ENCODE results near the gene PACRG. TPM values are rescaled to one million over a fixed set of nuclear protein-coding genes. Genes with fewer than 3 reads are reported as not detected.

The PACRG gene
- total and polyA plus RNA-seq, 2 of the 8 experiments (the other 6 are each of a cell fraction or from before 2014, with no cell fraction given): 0.44 to 0.54 TPM

DNA sequence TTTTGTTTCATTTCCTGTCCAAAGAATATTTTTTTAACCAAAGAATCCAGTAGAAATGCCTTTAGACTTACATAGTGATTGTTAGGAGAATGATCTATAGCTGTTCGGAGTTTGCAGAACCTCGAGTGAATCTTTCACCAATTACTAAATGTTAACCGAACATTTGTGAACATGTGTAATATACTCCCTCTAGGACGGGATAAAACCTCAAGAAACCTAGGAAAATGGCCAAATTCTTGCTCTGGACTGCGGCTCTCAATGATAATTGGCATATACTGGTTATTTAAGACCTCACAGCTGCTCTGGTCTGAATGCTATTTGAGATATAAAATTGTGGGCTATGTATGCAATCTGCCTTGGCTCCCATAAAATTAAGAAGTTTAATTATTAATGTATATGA lies 137.1 kb downstream of the PACRG start:
- Histone ChIP-seq H2AK5ac (ENCODE audit: low read depth, low read length) (no peak overlapping the region), H3K23me2 (ENCODE audit: low read depth, low read length) (no peaks in the 10 kb centered on the region), H2BK5ac (ENCODE audit: low read depth, low read length) (no peak overlapping the region), H3K27me3 (replicated peaks in 1 of 4; ENCODE audit: control insufficient read depth in 3 of 4, extremely low read depth in 1 of 4, insufficient read depth in 3 of 4, low read length in 3 of 4) (no peaks in the 10 kb centered on the region), H3K9ac (replicated peaks in 1 of 4; ENCODE audit: extremely low read depth in 1 of 4, low read depth in 3 of 4, low read length in 3 of 4) (no peak overlapping the region), H3K79me1 (ENCODE audit: low read depth, low read length) (no peaks in the 10 kb centered on the region), H3K4ac (replicated peaks; ENCODE audit: insufficient read length, low read depth, low read length) (no peak overlapping the region), H3K9me3 (ENCODE audit: insufficient read depth in 2 of 2, low read depth in 1 of 2, low read length in 1 of 2) (no peaks in the 10 kb centered on the region), H3K14ac (ENCODE audit: insufficient read length) (no peak overlapping the region), H4K8ac (ENCODE audit: extremely low read depth, insufficient read depth, low read length) (no peak overlapping the region), H4K91ac (replicated peaks; ENCODE audit: insufficient read length, low read length) (no peak overlapping the region), H3K79me2 (ENCODE audit: control insufficient read depth in 1 of 2, insufficient read depth in 2 of 2, low read length in 2 of 2) (no peaks in the 10 kb centered on the region), H3K23ac (ENCODE audit: insufficient read length) (no peak overlapping the region), H2BK12ac (ENCODE audit: low read depth, low read length) (no peak overlapping the region), H4K20me1 (replicated peaks in 1 of 2; ENCODE audit: control insufficient read depth in 1 of 2, insufficient read depth in 2 of 2, low read length in 2 of 2) (no peaks in the 10 kb centered on the region), H4K5ac (ENCODE audit: insufficient read length, low read depth, low read length) (no peak overlapping the region), H3K4me3 (ENCODE audit: extremely low read depth in 1 of 4, insufficient read depth in 2 of 4, low read depth in 3 of 4, low read length in 4 of 4) (no peak overlapping the region), H3K4me1 (replicated peaks in 1 of 4; ENCODE audit: control insufficient read depth in 3 of 4, insufficient read depth in 4 of 4, low read length in 3 of 4) (no peaks in the 10 kb centered on the region), H3K4me2 (ENCODE audit: insufficient read depth in 1 of 2, low read depth in 2 of 2, low read length in 2 of 2) (no peak overlapping the region), H2BK120ac (replicated peaks; ENCODE audit: low read depth, low read length) (no peak overlapping the region), H3K18ac (ENCODE audit: extremely low read depth, low read length) (no peak overlapping the region), H3K36me3 (ENCODE audit: control insufficient read depth in 2 of 4, insufficient read depth in 4 of 4, low read length in 3 of 4) (no peaks in the 10 kb centered on the region), H2BK20ac (ENCODE audit: low read length) (no peak overlapping the region), H3K27ac (ENCODE audit: low read depth, low read length) (no peak overlapping the region), H2BK15ac (ENCODE audit: low read length) (no peak overlapping the region), H2AFZ (ENCODE audit: low read length) (no peak overlapping the region), H3K56ac (replicated peaks; ENCODE audit: insufficient read length, low read depth, low read length) (no peak overlapping the region)
- CTCF ChIA-PET (ENCODE audit: partially characterized antibody): no interaction called here
- POLR2A ChIA-PET (ENCODE audit: partially characterized antibody): no interaction called here
- DNase-seq (ENCODE audit: low read depth in 1 of 2, low spot score in 2 of 2) (no peak), FAIRE-seq (no peak)
- WGBS, 2 experiments (ENCODE audit: extremely low coverage in 1 of 2, insufficient coverage in 1 of 2, insufficient read length in 1 of 2, insufficient replicate concordance in 2 of 2, low coverage in 1 of 2, low lambda C conversion rate in 2 of 2, missing lambda C conversion rate in 1 of 2): 94% methylated on average over 5 of the region's 5 CpGs; no CpG with 5 or more reads in 1 of the 2 experiments
- TF ChIP-seq ZNF274 (IDR thresholded peaks at IDR 0.05; ENCODE audit: borderline replicate concordance, extremely low read depth, low read length) (no peak), TEAD4 (IDR thresholded peaks at IDR 0.05; ENCODE audit: low read depth, low read length) (no peak), CHD1 (IDR thresholded peaks at IDR 0.05; ENCODE audit: low read depth, low read length) (no peak), CBX5 (IDR thresholded peaks at IDR 0.05; ENCODE audit: low read depth, low read length) (no peak), FOSL1 (IDR thresholded peaks at IDR 0.05; ENCODE audit: insufficient read depth, low read depth, low read length) (no peak), CTCF (IDR thresholded peaks at IDR 0.05; ENCODE audit: control extremely low read depth in 1 of 3, insufficient read depth in 1 of 3, low read depth in 1 of 3, low read length in 3 of 3) (no peak), BCL11A (IDR thresholded peaks at IDR 0.05; ENCODE audit: low read depth in 2 of 2, low read length in 2 of 2) (no peak), EGR1 (IDR thresholded peaks at IDR 0.05; ENCODE audit: borderline replicate concordance, low read depth, low read length) (no peak), SP4 (IDR thresholded peaks at IDR 0.05; ENCODE audit: low read length) (no peak), CEBPB (IDR thresholded peaks at IDR 0.05; ENCODE audit: low read depth, low read length) (no peak), SRF (IDR thresholded peaks at IDR 0.05; ENCODE audit: low read depth, low read length) (no peak)
- TF ChIP-seq, protein P1, sequence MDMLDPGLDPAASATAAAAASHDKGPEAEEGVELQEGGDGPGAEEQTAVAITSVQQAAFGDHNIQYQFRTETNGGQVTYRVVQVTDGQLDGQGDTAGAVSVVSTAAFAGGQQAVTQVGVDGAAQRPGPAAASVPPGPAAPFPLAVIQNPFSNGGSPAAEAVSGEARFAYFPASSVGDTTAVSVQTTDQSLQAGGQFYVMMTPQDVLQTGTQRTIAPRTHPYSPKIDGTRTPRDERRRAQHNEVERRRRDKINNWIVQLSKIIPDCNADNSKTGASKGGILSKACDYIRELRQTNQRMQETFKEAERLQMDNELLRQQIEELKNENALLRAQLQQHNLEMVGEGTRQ (IDR thresholded peaks at IDR 0.05; ENCODE audit: low read length): no peak
